HEK293 (cell line): Measurements from ENCODE around the gene YAF2.

Source experiments
- CTCF ChIA-PET: fragments of 350-600 bp; formaldehyde crosslinking; extraction: SDS; loops from one replicate; lab custom pipeline; 2021; ENCODE audit warnings: antibody characterized with exemption; lab: Yijun Ruan, JAX
- POLR2A ChIA-PET: fragments of 300-600 bp; formaldehyde crosslinking; extraction: SDS; loops from one replicate; lab custom pipeline; 2020; ENCODE audit warnings: antibody characterized with exemption, inconsistent platforms; lab: Yijun Ruan, JAX
- H3K27ac ChIP-seq: fragments of 200-500 bp; sonication (Bioruptor generic); 2 replicates; pipeline ENCODE4 v1.5.1; 2014; ENCODE audit warnings: low read depth, low read length, control low read depth, inconsistent platforms; ENCODE audit errors: extremely low read depth
- H3K36me3 ChIP-seq, 2 experiments: fragments of 200-500 bp in 1 of 2; sonication (Bioruptor generic) in 1 of 2; 1 replicate in 1 of 2; 2 replicates in 1 of 2; pipeline ENCODE4 v1.5.1; 2014 to 2017; ENCODE audit warnings: inconsistent platforms in 2 of 2, low read length in 2 of 2; ENCODE audit not compliant: control insufficient read depth in 2 of 2, insufficient read depth in 1 of 2
- H3K4me1 ChIP-seq: fragments of 200-500 bp; sonication (Bioruptor generic); 2 replicates; pipeline ENCODE4 v1.5.1; 2014; ENCODE audit warnings: mild to moderate bottlenecking, low read length, inconsistent platforms; ENCODE audit not compliant: control insufficient read depth, insufficient read depth
- H3K4me3 ChIP-seq: 2 replicates; pipeline ENCODE4 v1.5.1; 2011; ENCODE audit warnings: low read depth, mild to moderate bottlenecking, control low read depth, low read length, moderate library complexity
- H3K9me3 ChIP-seq: fragments of 200-500 bp; sonication (Bioruptor generic); 2 replicates; pipeline ENCODE4 v1.5.1; 2014; ENCODE audit warnings: low read depth, low read length, inconsistent platforms; ENCODE audit not compliant: control insufficient read depth, insufficient read depth
- ATF2 ChIP-seq: fragments of 450-650 bp; formaldehyde crosslinking; IDR thresholded peaks from 2 replicates; pipeline ENCODE4 v1.5.1; 2016; ENCODE audit warnings: missing biosample characterization, missing genetic modification characterization, low read depth
- BCL11A ChIP-seq: fragments of 450-650 bp; formaldehyde crosslinking; IDR thresholded peaks from 2 replicates; pipeline ENCODE4 v1.5.1; 2016; ENCODE audit warnings: low read depth, missing biosample characterization, missing genetic modification characterization
- EGR2 ChIP-seq: fragments of 450-650 bp; formaldehyde crosslinking; IDR thresholded peaks from 2 replicates; pipeline ENCODE4 v1.5.1; 2016; ENCODE audit warnings: low read depth, missing biosample characterization, missing genetic modification characterization
- GFI1B ChIP-seq: fragments of 450-650 bp; formaldehyde crosslinking; IDR thresholded peaks from 2 replicates; pipeline ENCODE4 v1.5.1; 2016; ENCODE audit warnings: missing biosample characterization, missing genetic modification characterization
- IKZF3 ChIP-seq: fragments of 450-650 bp; IDR thresholded peaks from 2 replicates; pipeline ENCODE4 v1.5.0; 2018; ENCODE audit warnings: missing biosample characterization, mild to moderate bottlenecking, missing genetic modification characterization, moderate library complexity
- INSM2 ChIP-seq: fragments of 450-650 bp; formaldehyde crosslinking; IDR thresholded peaks from 2 replicates; pipeline ENCODE4 v1.5.1; 2016; ENCODE audit warnings: missing biosample characterization, missing genetic modification characterization
- OSR2 ChIP-seq: fragments of 450-650 bp; formaldehyde crosslinking; IDR thresholded peaks from 2 replicates; pipeline ENCODE4 v1.5.1; 2016; ENCODE audit warnings: missing biosample characterization, missing genetic modification characterization
- PRDM6 ChIP-seq: fragments of 450-650 bp; formaldehyde crosslinking; IDR thresholded peaks from 2 replicates; pipeline ENCODE4 v1.5.1; 2017; ENCODE audit warnings: missing biosample characterization, missing genetic modification characterization
- REPIN1 ChIP-seq: fragments of 450-650 bp; formaldehyde crosslinking; IDR thresholded peaks from 2 replicates; pipeline ENCODE4 v1.5.1; 2017; ENCODE audit warnings: missing biosample characterization, missing genetic modification characterization, low read depth
- ZEB2 ChIP-seq: fragments of 450-650 bp; formaldehyde crosslinking; IDR thresholded peaks from 2 replicates; pipeline ENCODE4 v1.5.1; 2016; ENCODE audit warnings: missing biosample characterization, missing genetic modification characterization
- ZFP37 ChIP-seq: fragments of 450-650 bp; formaldehyde crosslinking; IDR thresholded peaks from 2 replicates; pipeline ENCODE4 v1.5.1; 2016; ENCODE audit warnings: missing biosample characterization, missing genetic modification characterization
- ZNF114 ChIP-seq: fragments of 450-650 bp; formaldehyde crosslinking; IDR thresholded peaks from 2 replicates; pipeline ENCODE4 v1.5.0; 2017; ENCODE audit warnings: missing biosample characterization, missing genetic modification characterization
- ZNF362 ChIP-seq: fragments of 450-650 bp; formaldehyde crosslinking; IDR thresholded peaks from 2 replicates; pipeline ENCODE4 v1.5.1; 2016; ENCODE audit warnings: missing biosample characterization, missing genetic modification characterization
- ZNF501 ChIP-seq: fragments of 450-650 bp; formaldehyde crosslinking; IDR thresholded peaks from 2 replicates; pipeline ENCODE4 v1.5.1; 2016; ENCODE audit warnings: missing biosample characterization, missing genetic modification characterization
- ZNF544 ChIP-seq: fragments of 450-650 bp; formaldehyde crosslinking; IDR thresholded peaks from 2 replicates; pipeline ENCODE4 v1.5.0; 2017; ENCODE audit warnings: missing biosample characterization, missing genetic modification characterization
- ZNF549 ChIP-seq: fragments of 450-650 bp; IDR thresholded peaks from 2 replicates; pipeline ENCODE4 v1.5.1; 2018; ENCODE audit warnings: missing biosample characterization, missing genetic modification characterization, mild to moderate bottlenecking, inconsistent platforms, moderate library complexity
- ZNF571 ChIP-seq: fragments of 450-650 bp; formaldehyde crosslinking; IDR thresholded peaks from 2 replicates; pipeline ENCODE4 v1.5.0; 2017; ENCODE audit warnings: missing biosample characterization, missing genetic modification characterization
- ZNF785 ChIP-seq: fragments of 450-650 bp; formaldehyde crosslinking; IDR thresholded peaks from 2 replicates; pipeline ENCODE4 v1.5.1; 2016; ENCODE audit warnings: missing biosample characterization, missing genetic modification characterization
- ZNF843 ChIP-seq: fragments of 450-650 bp; formaldehyde crosslinking; IDR thresholded peaks from 2 replicates; pipeline ENCODE4 v1.5.1; 2016; ENCODE audit warnings: missing biosample characterization, missing genetic modification characterization
- ZXDB ChIP-seq: fragments of 450-650 bp; formaldehyde crosslinking; IDR thresholded peaks from 2 replicates; pipeline ENCODE4 v1.5.1; 2016; ENCODE audit warnings: missing biosample characterization, missing genetic modification characterization
- TF ChIP-seq, protein P1 (sequence below): fragments of 450-650 bp; formaldehyde crosslinking; IDR thresholded peaks from 2 replicates; pipeline ENCODE4 v1.5.1; 2016; ENCODE audit warnings: missing biosample characterization, missing genetic modification characterization

Gene YAF2

GRCh38 chr12:42143452-42144157 lies 94.4 kb downstream of the YAF2 start (continued):
- TF ChIP-seq ATF2 (tag by site-specific recombination) (peak; percentile 57; the same call in 1 of the 2 replicates), ZNF785 (tag by site-specific recombination) (no peak), IKZF3 (tag by site-specific recombination) (0 out of 2 replicates have a peak, but pooled peaks have one; percentile 36), ZNF501 (tag by site-specific recombination) (peak; percentile 27; the same call in 1 of the 2 replicates), INSM2 (peak; percentile 16; the same call in 1 of the 2 replicates), BCL11A (0 out of 2 replicates have a peak, but pooled peaks have one; percentile 39)

DNA sequence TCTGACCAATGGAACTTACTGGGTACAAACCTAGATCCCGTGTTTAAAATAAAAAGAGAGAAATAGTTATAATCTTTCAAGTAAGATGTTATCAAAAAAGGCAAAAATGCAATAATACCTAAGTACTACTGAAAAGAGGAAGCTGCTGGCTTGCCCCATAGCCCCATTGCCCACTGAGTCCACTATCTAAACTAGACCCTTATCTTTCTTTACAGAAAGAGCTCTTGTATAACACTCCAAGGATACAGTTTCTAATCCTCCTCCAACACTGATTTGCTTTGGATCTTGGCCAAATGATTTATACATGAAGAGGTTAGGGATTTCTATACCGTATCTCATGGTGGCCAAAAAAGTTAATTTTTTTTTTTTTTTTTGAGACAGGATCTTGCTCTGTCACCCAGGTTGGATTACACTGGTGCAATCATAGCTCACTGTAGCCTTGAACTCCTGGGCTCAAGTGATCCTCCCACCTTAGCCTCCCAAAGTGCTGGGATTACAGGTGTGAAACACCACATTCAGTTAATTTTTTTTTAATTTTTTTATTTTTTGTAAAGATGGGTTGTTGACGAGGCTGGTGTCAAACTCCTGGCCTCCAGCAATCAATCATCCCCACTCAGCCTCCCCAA lies 96.0 kb downstream of the YAF2 start:
- H3K4me3 ChIP-seq, result no peak overlapping the region
- H3K36me3 ChIP-seq, result no peaks in the 10 kb centered on the region
- CTCF ChIA-PET, result interaction anchor here (0.6 to 2.4 kb wide), 4 partner anchors 13 to 218 kb away, joined by 3 to 6 read pairs (median 4); no protein-coding TSS in a partner anchor
- peaks cover 22% of the 10 kb centered on the region for H3K4me1 ChIP-seq
- no peak overlapping the region for H3K27ac ChIP-seq
- POLR2A ChIA-PET, result no interaction called here
- TF ChIP-seq ZNF114 (tag by site-specific recombination) (no peak), OSR2 (tag by site-specific recombination) (peak; percentile 24; the same call in 1 of the 2 replicates), ZNF843 (tag by site-specific recombination) (peak; percentile 23; the same call in 1 of the 2 replicates), ZNF544 (tag by site-specific recombination) (no peak), ZEB2 (tag by site-specific recombination) (peak; percentile 46; the same call in 1 of the 2 replicates), REPIN1 (no peak), ZXDB (peak; percentile 43), ZFP37 (tag by site-specific recombination) (no peak), ZNF571 (tag by site-specific recombination) (no peak), ZNF549 (tag by site-specific recombination) (peak; percentile 33; the same call in 1 of the 2 replicates), ZNF362 (tag by site-specific recombination) (peak; percentile 69; the same call in 1 of the 2 replicates), ZNF501 (tag by site-specific recombination) (0 out of 2 replicates have a peak, but pooled peaks have one; percentile 20), GFI1B (tag by site-specific recombination) (0 out of 2 replicates have a peak, but pooled peaks have one; percentile 48), EGR2 (tag by site-specific recombination) (0 out of 2 replicates have a peak, but pooled peaks have one; percentile 5), PRDM6 (tag by site-specific recombination) (peak; percentile 54; the same call in 1 of the 2 replicates)
- TF ChIP-seq, protein P1, sequence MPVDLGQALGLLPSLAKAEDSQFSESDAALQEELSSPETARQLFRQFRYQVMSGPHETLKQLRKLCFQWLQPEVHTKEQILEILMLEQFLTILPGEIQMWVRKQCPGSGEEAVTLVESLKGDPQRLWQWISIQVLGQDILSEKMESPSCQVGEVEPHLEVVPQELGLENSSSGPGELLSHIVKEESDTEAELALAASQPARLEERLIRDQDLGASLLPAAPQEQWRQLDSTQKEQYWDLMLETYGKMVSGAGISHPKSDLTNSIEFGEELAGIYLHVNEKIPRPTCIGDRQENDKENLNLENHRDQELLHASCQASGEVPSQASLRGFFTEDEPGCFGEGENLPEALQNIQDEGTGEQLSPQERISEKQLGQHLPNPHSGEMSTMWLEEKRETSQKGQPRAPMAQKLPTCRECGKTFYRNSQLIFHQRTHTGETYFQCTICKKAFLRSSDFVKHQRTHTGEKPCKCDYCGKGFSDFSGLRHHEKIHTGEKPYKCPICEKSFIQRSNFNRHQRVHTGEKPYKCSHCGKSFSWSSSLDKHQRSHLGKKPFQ, result no peak
- no peaks in the 10 kb centered on the region for H3K9me3 ChIP-seq
